Endometrium (tissue), 2 donors: ENCODE results near the gene C16orf78.

ENCODE experiments used
- FAIRE-seq: peaks from 2 replicates; lab custom pipeline; 2012; peaks lifted over from hg19 to GRCh38; lab: Jason Lieb, UNC
- donor health status: control.
- donor health status: control.

C16orf78 gene

GRCh38 chr16:49373504-49373903 lies at the start of gene C16orf78:
Gene C16orf78, plus strand, starts transcription at chr16:49373804. Its CDS starts 136 bp downstream, at chr16:49373940.
- no peak for FAIRE-seq

GRCh38 chr16:49324703-49325102 lies 48.9 kb upstream of the C16orf78 start:
- FAIRE-seq = no peak

- FAIRE-seq = no peak
These were observed 46.1 kb upstream of the C16orf78 start for GRCh38 chr16:49327466-49327865.

GRCh38 chr16:49328325-49328724 lies 45.3 kb upstream of the C16orf78 start:
- FAIRE-seq = no peak

- no peak for FAIRE-seq
These were observed 42.9 kb upstream of the C16orf78 start for GRCh38 chr16:49330562-49331201.

GRCh38 chr16:49332589-49333258 lies 40.9 kb upstream of the C16orf78 start:
- FAIRE-seq = no peak

GRCh38 chr16:49333259-49333597 lies 40.4 kb upstream of the C16orf78 start:
- FAIRE-seq = no peak

- FAIRE-seq = no peak
These were observed 37.8 kb upstream of the C16orf78 start for GRCh38 chr16:49335828-49336227.

GRCh38 chr16:49336581-49336980 lies 37.0 kb upstream of the C16orf78 start:
- FAIRE-seq = no peak

- FAIRE-seq = no peak
These were observed 35.7 kb upstream of the C16orf78 start for GRCh38 chr16:49337814-49338350.

- no peak for FAIRE-seq
These were observed 34.9 kb upstream of the C16orf78 start for GRCh38 chr16:49338611-49339265.

- no peak for FAIRE-seq
These were observed 33.1 kb upstream of the C16orf78 start for GRCh38 chr16:49340466-49340865.

- no peak for FAIRE-seq
These were observed 31.9 kb upstream of the C16orf78 start for GRCh38 chr16:49341706-49342105.

GRCh38 chr16:49342336-49343265 lies 31.0 kb upstream of the C16orf78 start:
- no peak for FAIRE-seq

- no peak for FAIRE-seq
These were observed 30.3 kb upstream of the C16orf78 start for GRCh38 chr16:49343291-49343690.

- no peak for FAIRE-seq
These were observed 29.2 kb upstream of the C16orf78 start for GRCh38 chr16:49344401-49344800.

GRCh38 chr16:49345829-49346228 lies 27.8 kb upstream of the C16orf78 start:
- no peak for FAIRE-seq

GRCh38 chr16:49346459-49346858 lies 27.1 kb upstream of the C16orf78 start:
- FAIRE-seq = no peak

- FAIRE-seq = no peak
These were observed 26.1 kb upstream of the C16orf78 start for GRCh38 chr16:49347476-49347875.

GRCh38 chr16:49348408-49349176 lies 25.0 kb upstream of the C16orf78 start:
- no peak for FAIRE-seq

- no peak for FAIRE-seq
These were observed 24.0 kb upstream of the C16orf78 start for GRCh38 chr16:49349446-49350168.
